ENCODE results near the gene PCBP2.
"Not testable (repeated sequence)": the region's sequence is repeated elsewhere in the genome, so short reads cannot be mapped to it uniquely, and the experiment has no call there.

PCBP2 gene

DNA sequence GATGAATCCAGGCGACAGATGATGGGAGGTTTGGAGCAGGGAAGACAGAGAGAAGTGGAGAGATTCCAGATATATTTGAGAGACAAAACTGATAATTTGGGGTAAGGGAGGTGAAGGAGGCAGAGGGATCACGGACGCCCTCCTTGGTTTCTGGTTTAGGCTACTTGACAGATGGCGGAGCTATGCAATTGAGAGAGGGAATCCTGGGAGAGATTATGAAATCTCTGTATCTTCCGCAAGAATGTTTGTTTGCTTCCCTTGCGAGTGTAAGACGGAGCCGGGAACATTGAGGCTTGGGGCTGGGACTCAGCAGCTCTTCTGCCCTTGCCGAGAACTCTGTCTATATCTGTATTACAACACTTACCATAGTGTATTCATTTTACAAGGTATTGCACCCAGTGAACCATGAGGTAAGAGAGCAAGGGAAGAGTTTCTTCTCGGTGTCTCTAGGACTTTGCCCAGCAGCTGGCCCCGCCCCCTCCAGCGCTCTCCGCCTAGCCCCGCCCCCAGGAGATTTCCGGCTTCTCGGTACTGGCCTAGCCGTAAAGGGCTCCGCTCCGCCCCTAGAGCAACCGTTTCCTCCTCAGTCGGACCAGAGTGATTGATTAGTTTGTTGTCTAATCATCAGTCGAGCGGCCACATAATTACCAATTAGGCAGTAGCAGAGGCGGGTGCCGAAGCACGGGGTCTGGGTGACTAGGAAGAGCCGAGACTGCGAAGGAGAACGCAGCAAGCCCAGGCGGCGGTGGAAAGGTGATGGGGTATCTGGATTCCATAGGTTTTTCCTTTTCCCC is 10.7 kb upstream of the PCBP2 start, which contains the start of gene PRR13:
Gene PRR13 (plus strand): TSS at position 695 of the 794 bp plus-strand sequence. CDS start 981 bp downstream, outside the sequence.
- peak; percentile 97 for DNase-seq (ENCODE audit: low read depth)

DNA sequence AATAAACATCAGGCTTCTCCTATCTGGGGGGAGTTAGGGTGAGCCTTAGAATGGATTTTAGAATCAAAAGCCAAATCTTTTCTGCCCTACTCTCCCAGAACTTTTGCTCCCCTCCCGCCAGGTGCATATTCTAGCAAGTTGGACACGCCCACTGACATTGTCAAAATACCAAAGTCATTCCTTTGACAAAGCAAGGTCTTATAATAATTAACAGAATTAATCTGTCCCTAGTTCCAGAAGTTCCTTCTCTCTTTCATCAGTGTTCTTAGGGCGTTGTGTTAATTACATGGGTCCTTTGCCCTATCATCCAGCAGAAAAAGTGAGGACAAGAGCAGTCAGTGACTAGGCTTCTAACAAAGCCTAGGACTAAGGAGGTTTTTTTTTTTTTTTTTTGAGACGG is 7.9 kb upstream of the PCBP2 start:
- no peak for DNase-seq (ENCODE audit: low read depth)

- not testable (repeated sequence) for DNase-seq (ENCODE audit: low read depth)
Observed at GRCh38 chr12:53444593-53445325, 7.1 kb upstream of the PCBP2 start.

GRCh38 chr12:53450936-53451335 is 966 bp upstream of the PCBP2 start:
- no peak for DNase-seq (ENCODE audit: low read depth)

DNA sequence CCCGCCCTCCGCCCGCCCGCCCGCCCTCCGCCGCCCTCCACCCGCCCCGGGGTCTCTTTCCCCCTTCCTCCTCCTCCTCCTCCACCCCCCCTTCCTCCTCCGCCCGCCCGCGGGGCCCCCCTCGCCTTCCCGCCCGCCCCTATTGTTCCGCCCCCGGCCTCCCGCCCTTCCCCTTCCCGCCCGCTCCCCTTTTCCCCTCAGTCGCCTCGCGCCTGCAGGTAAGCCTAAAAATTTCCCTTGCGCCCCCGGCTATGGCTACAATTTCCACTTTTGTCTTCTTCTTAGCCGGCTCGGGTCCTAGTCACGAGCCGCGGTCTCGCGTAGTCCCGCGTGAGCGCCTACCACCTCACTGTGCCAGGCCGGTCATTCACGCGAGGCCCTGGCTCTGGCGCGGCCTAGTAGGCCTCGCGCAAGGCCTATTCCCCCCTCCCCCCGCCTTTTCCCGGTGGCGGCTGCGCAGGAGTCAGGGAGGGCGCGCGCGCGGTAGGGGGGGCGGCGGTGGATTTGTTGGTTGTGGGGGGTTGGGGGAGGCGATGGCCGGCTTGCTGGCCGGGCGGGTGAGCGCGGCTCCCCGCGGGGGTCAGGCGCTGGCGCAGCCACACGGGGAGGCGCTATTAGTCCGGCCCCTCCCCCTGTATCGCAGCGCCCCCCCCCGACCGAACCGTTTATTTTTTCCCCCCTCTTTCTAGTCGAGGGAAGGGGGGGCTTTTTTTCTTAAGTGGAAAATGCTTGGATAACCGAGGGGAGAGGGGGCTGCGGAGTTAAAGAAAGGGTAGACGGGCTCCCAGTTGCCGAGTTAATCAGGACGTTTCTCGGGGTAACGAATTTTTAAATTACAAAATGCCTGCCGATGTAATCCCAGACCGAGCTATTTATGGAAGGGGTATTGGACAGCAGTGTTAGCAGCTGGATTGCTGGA is 516 bp downstream of the PCBP2 start:
- DNase-seq (ENCODE audit: low read depth) = peak; percentile 65

DNA sequence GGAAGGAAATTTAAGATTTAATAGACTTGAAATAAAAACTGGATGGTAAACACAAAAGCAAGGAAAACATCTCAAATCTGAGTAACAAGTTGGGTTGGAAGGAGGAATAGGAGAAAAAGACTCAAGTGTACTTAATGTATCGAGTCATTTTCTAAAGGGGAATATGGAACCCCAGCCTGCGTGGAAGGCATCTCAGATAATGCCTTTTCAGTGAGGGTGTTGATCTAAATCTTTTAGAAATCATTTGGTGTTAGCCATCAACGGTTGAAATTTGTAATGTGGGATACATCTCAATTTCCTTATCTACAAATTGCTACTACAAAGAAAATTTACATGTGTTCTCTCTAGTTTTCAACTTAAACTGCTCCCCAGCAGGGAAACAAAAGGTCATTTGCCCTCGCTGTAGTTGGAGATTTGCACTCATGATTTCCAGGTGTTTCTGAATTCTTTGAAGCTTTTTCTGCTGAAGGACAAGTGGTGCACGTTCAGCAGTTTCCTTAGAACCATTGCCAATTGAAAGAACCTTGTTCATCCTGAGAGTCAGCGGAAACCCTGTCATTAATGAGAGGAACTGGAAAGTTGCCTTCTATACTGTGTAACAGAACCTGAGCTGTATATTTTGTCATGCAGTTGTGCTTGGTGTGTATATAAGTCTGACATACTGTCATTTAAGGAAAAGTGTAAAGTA is 2.2 kb downstream of the PCBP2 start:
- DNase-seq (ENCODE audit: low read depth) = no peak

DNA sequence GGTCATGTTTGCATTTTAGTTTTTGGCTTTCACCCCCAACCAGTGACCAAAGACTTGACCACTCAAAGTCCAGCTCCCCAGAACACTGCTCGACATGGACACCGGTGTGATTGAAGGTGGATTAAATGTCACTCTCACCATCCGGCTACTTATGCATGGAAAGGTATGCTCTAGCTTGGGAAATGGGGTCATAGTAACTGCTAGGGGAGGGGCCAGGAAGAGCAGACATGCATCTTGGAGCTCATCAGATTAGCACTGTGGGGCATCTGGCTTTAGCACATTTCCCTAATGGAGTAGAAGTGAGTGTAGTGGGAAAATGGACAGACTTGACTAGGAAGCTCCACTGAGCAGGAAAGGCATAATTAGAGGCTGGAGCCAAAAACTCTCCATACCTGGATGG is 2.8 kb downstream of the PCBP2 start:
- no peak for DNase-seq (ENCODE audit: low read depth)

DNA sequence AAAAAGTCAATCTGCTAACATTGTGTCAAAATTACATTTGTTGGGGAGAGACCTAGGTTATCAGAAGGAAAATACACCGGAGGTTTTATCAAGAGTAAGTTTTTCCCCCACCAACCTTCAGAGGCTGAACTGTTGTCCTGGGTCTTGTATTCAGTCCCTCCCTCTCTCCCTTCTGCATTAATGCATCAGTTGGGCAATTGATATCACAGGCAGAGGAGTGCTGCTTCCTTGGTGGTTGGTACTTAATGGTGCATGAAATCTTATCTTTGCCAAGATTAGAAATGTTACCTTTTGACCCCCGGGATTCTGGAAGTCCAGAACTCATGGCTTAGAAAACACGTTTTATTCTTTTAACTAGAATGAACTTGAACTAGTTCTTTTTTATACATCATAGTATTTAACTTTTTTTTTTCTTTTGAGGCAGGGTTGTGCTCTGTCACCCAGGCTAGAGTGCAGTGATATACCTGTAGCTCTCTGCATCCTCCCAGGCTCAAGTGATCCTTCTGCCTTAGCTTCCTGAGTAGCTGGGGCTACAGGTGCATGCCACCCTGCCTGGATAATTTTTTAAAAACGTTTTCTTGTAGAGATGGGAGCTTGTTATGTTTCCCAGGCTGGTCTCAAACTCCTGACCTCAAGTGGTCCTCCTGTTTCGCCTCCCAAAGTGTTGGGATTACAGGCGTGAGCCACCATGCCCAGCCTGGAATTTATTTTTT is 4.9 kb downstream of the PCBP2 start:
- DNase-seq (ENCODE audit: low read depth) = no peak

DNA sequence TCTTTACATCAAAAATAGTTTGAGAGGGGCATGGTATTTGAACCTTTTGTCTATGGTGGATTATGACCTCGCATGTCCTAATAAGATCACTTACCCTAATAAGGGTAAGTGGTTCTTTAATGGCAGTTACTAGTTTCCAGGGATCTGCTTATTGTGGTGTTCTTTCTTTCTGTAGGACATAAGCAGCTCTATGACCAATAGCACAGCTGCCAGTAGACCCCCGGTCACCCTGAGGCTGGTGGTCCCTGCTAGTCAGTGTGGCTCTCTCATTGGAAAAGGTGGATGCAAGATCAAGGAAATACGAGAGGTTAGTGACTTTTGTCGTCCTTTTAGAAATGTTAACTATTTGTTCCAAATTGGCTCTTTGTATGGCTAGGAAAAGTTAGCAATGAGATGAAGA is 7.2 kb downstream of the PCBP2 start:
- DNase-seq (ENCODE audit: low read depth) = no peak

DNA sequence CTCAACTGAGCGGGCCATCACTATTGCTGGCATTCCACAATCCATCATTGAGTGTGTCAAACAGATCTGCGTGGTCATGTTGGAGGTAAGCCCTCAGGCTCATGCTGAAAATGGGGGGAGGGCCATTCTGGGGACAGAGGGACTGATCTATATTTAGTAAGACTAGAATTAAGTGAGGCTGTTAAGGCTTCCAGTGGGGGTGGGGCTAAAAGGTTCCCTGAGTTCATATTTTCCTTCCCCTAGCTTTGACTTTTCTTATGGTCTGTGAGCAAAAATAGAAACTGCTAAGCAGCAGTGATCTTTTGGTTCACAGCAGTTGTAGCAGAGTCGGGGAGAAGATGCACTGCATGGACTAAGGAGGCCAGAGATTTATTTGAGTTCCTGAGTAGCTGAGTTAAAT is 9.2 kb downstream of the PCBP2 start:
- DNase-seq (ENCODE audit: low read depth) = no peak

GRCh38 chr12:53461591-53461990 is 9.7 kb downstream of the PCBP2 start:
- DNase-seq (ENCODE audit: low read depth) = no peak

DNA sequence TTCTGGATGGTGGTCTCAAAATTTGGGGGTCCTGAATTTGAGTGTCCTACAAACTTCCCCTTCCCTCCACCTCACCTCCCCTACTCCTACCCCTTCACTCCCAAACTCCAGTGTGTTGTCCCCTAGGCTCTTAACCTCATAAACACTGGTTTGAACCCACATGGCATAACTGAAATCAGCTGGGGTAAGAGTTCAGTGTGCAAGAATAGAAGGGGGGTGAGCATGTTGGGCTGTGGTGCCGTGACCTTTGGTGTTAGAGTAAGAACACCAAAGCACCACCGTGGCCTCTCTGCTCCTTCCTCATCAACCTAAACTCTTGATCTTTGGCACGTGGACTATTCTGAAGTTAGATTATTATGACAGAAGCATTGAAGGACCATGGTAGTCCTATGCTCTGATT is 11.0 kb downstream of the PCBP2 start:
- DNase-seq (ENCODE audit: low read depth) = no peak

- no peak for DNase-seq (ENCODE audit: low read depth)
Observed at GRCh38 chr12:53463802-53464560, 12.1 kb downstream of the PCBP2 start.

DNA sequence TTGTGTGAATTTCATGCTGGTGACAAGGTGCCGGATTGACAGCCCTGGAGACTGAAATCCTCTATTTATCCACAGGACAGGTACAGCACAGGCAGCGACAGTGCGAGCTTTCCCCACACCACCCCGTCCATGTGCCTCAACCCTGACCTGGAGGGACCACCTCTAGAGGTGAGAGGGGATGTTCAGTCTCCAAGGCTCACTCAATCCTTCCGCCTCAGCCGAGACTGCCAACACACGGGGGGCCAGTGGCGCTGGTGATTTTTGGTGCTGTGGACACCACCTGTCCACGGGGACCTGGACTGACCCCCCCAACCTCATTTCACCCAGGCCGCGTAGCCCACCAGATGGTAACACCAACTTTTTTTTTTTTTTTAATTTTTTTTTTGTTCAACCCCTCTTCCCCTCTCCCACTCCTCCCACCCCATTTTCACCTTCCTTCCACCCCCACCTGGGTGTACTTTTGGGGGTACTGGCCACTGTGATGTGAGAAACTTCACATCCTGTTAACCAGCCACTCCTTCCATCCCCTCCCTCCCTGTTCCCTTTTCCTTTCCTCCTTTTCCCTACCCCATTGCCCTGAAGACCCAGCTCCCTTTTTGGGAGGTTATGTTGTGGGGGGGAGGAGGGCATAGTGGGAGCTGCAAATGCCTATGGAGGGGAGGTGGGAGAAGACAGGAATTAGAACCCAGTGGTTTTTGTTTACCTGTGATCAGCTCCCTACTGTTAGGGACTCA is 12.9 kb downstream of the PCBP2 start:
- DNase-seq (ENCODE audit: low read depth) = no peak

- no peak for DNase-seq (ENCODE audit: low read depth)
Observed at GRCh38 chr12:53465679-53466078, 13.8 kb downstream of the PCBP2 start.

DNA sequence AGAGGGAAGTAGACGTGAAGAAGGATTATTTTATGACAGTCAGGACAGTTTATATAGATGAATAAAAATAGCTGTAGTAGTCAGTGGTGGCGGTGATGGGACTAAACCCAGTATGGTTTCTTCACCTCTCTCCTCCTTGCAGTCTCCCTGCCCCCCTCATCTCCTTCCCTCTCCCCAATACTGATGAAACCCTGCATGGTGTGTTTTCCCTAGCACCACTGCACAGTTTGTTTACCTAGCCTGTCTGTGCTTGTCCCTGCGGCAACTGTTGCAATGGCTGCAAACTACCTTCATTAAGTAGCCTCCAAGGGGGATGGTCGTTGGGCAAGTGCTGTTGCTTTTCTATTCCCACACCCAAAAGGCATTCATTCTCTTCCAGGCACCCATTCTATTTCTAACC is 14.7 kb downstream of the PCBP2 start:
- DNase-seq (ENCODE audit: low read depth) = no peak

- DNase-seq (ENCODE audit: low read depth) = no peak
Observed at GRCh38 chr12:53467082-53467481, 15.2 kb downstream of the PCBP2 start.

DNA sequence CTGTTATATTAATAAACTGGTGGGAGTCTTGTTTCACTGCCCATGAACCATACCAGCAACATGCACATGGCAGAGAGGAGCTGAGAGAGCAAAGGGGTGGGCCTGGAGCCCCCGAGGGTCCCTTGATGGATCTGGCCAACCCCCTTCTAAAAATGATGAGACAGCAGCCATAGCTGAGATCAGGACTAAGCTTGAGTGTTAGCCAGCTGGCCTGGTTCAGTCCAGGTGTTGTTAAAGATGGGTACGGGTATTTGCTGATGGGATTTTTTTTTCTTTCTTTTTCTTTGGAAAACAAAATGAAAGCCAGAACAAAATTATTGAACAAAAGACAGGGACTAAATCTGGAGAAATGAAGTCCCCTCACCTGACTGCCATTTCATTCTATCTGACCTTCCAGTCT is 16.0 kb downstream of the PCBP2 start:
- DNase-seq (ENCODE audit: low read depth) = no peak

DNA sequence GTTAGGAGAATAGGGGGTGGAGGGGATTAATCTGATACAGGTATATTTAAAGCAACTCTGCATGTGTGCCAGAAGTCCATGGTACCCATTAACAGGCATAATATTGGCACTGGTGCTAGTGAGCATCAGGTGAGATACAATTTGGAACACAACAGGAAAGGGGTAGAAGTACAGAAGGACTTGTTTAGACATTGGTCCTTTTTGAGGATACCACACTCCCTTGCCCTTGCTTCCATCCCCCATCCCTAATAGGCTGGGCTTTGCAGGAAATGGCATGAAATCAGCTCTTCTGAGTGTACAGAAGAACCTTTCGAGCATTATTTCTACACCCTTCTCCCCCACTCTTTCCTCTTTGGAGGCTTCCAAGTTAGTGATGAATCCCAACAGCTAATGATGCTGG is 16.4 kb downstream of the PCBP2 start:
- no peak for DNase-seq (ENCODE audit: low read depth)
